CD4-positive, alpha-beta T cell (primary cell): ENCODE results near the gene ESYT1. TPM values are rescaled to one million over a fixed set of nuclear protein-coding genes. Genes with fewer than 3 reads are reported as not detected.
A peak's percentile ranks its signal among the peaks of the same experiment; 100 is the strongest.

Experiments used
- ATAC-seq: fragments of 200-7000 bp; cut with Tn5 transposase; one replicate; pipeline ENCODE4 v1.10.0; 2022; ENCODE audit warnings: mild to moderate bottlenecking; ENCODE audit not compliant: poor library complexity
- CTCF ChIA-PET: fragments of 350-600 bp; sonication (Branson Sonifier 250); formaldehyde crosslinking; loops from one replicate; lab custom pipeline; 2021; ENCODE audit warnings: antibody characterized with exemption, inconsistent platforms; lab: Charles Lee
- POLR2A ChIA-PET: fragments of 350-600 bp; sonication (Branson Sonifier 250); formaldehyde crosslinking; loops from one replicate; lab custom pipeline; 2021; ENCODE audit warnings: antibody characterized with exemption, inconsistent platforms; lab: Charles Lee
- DNase-seq, 14 experiments: peaks; one replicate each; pipeline ENCODE4 v3.0.0-alpha.2; 2013 to 2020; ENCODE audit warnings: mixed read lengths in 2 of 14
- H3K27ac ChIP-seq, 2 donors: one replicate each; pipeline versions ENCODE4 v1.5.1 to v1.7.0; 2013; ENCODE audit warnings: low read length in 2 of 2, low read depth in 1 of 2, mild to moderate bottlenecking in 1 of 2
- H3K27me3 ChIP-seq, 2 experiments: 1 replicate in 1 of 2; 2 replicates in 1 of 2; pipeline versions ENCODE4 v1.6.1 to v1.7.0; 2013; ENCODE audit warnings: low read length in 2 of 2, control low read depth in 1 of 2, mild to moderate bottlenecking in 1 of 2, moderate library complexity in 1 of 2; ENCODE audit not compliant: insufficient read depth in 2 of 2, control insufficient read depth in 1 of 2
- H3K36me3 ChIP-seq: one replicate; pipeline ENCODE4 v1.6.1; 2013; ENCODE audit warnings: low read length, control low read depth; ENCODE audit not compliant: insufficient read depth
- H3K4me1 ChIP-seq: one replicate; pipeline ENCODE4 v1.6.1; 2013; ENCODE audit warnings: low read length, control low read depth; ENCODE audit not compliant: insufficient read depth
- H3K4me3 ChIP-seq: one replicate; pipeline ENCODE4 v1.5.1; 2013; ENCODE audit warnings: mild to moderate bottlenecking, low read length, moderate library complexity
- H3K9me3 ChIP-seq, 2 experiments: 1 replicate in 1 of 2; 2 replicates in 1 of 2; pipeline versions ENCODE4 v1.6.1 to v1.7.0; 2013; ENCODE audit warnings: low read length in 2 of 2, mild to moderate bottlenecking in 2 of 2, control low read depth in 1 of 2, moderate library complexity in 1 of 2; ENCODE audit not compliant: control insufficient read depth in 1 of 2, insufficient read depth in 1 of 2
- H3K27ac Mint-ChIP-seq: one replicate; pipeline ENCODE4 v1.8.0; 2020; ENCODE audit warnings: mixed read lengths
- H3K27me3 Mint-ChIP-seq: one replicate; pipeline ENCODE4 v1.8.0; 2021; ENCODE audit warnings: mixed read lengths
- H3K36me3 Mint-ChIP-seq: one replicate; pipeline ENCODE4 v1.8.0; 2021; ENCODE audit warnings: low read depth, mixed read lengths
- H3K4me1 Mint-ChIP-seq: one replicate; pipeline ENCODE4 v1.8.0; 2021; ENCODE audit warnings: low read depth, mixed read lengths
- H3K4me3 Mint-ChIP-seq: one replicate; pipeline ENCODE4 v1.8.0; 2020; ENCODE audit warnings: mild to moderate bottlenecking, mixed read lengths
- H3K9me3 Mint-ChIP-seq: one replicate; pipeline ENCODE4 v1.8.0; 2020; ENCODE audit warnings: mixed read lengths
- CTCF ChIP-seq: fragments of 200-600 bp; IDR thresholded peaks from one replicate; pipeline ENCODE4 v1.8.0; 2022; ENCODE audit warnings: antibody characterized with exemption, mild to moderate bottlenecking
- intact Hi-C, 2 experiments: fragments of 100-400 bp; cut with DNase I in 1 of 2; cut with micrococcal nuclease in 1 of 2; formaldehyde crosslinking; loops; one replicate each; pipeline versions ENCODE4 v1.15.1 to v1.9.0; 2023 to 2025; cut with DNase I, micrococcal nuclease
- total RNA-seq, 174 experiments: library from RNA in 2 of 174; stranded (reverse) in 2 of 174; gene quantifications; one replicate each; pipeline ENCODE4 v1.2.3 and lab custom pipeline; 2021 to 2026

The ESYT1 gene
- total RNA-seq, 2 experiments from 2014 or later: 88.5 to 90.3 TPM

GRCh38 chr12:56078931-56079722 lies 48.9 kb upstream of the ESYT1 start:
- no peaks in the 10 kb centered on the region for H3K36me3 ChIP-seq
- intact Hi-C loops: loop anchor here in 1 of 2 experiments (1.0 kb wide), 1 partner anchor 24 kb away; no protein-coding TSS in a partner anchor
- no peaks in the 10 kb centered on the region for H3K36me3 Mint-ChIP-seq
- peaks cover 21% of the 10 kb centered on the region for H3K4me1 ChIP-seq
- no peak overlapping the region for H3K27ac ChIP-seq
- H3K9me3 Mint-ChIP-seq: no peaks in the 10 kb centered on the region
- peaks cover 14% of the 10 kb centered on the region for H3K4me1 Mint-ChIP-seq
- peaks cover 14 to 23% of the 10 kb centered on the region in 2 experiments for H3K27me3 ChIP-seq
- peak; percentile 66 for TF ChIP-seq CTCF
- no peaks in the 10 kb centered on the region for H3K9me3 ChIP-seq
- DNase-seq (peak in 13 of 14 experiments; percentile 23 to 69 (median 44)), ATAC-seq (peak; percentile 67)
- CTCF ChIA-PET: interaction anchor here (0.7 to 5.1 kb wide), 10 partner anchors 9 to 110 kb away, joined by 3 to 32 read pairs (median 4); partner anchors contain the start of genes PA2G4, SMARCC2 and ZC3H10
- H3K4me3 ChIP-seq: peak overlapping the region; percentile 76
- peaks cover 17% of the 10 kb centered on the region for H3K27me3 Mint-ChIP-seq
- H3K4me3 Mint-ChIP-seq: peak overlapping the region; percentile 87
- H3K27ac Mint-ChIP-seq: no peak overlapping the region
- POLR2A ChIA-PET: interaction anchor here (1.0 to 3.7 kb wide), 4 partner anchors 25 to 105 kb away, joined by 3 to 35 read pairs (median 7); partner anchors contain the start of genes PA2G4, RAB5B and ZC3H10

GRCh38 chr12:56079723-56080555 lies 48.1 kb upstream of the ESYT1 start, which contains the start of gene ERBB3:
Gene ERBB3, plus strand, starts transcription at chr12:56080165. Its CDS starts 136 bp downstream, at chr12:56080301.
- H3K36me3 Mint-ChIP-seq: no peaks in the 10 kb centered on the region

More at GRCh38 chr12:56079723-56080555, 48.1 kb upstream of the ESYT1 start, which contains the start of gene ERBB3:
- peaks cover 21% of the 10 kb centered on the region for H3K4me1 ChIP-seq
- Mint-ChIP-seq H3K9me3 (no peaks in the 10 kb centered on the region), H3K4me3 (peak within 1 kb of the TSS; percentile 87), H3K27ac (no peak within 1 kb of the TSS), H3K27me3 (peaks cover 17% of the 10 kb centered on the region), H3K4me1 (peaks cover 14% of the 10 kb centered on the region)
- CTCF ChIA-PET: interaction anchor here (0.6 to 5.1 kb wide), 9 partner anchors 10 to 312 kb away, joined by 3 to 32 read pairs (median 5); partner anchors contain the start of genes PA2G4, SMARCC2 and ZC3H10
- intact Hi-C loops: loop anchor here in 1 of 2 experiments (1.0 kb wide), 1 partner anchor 23 kb away; no protein-coding TSS in a partner anchor
- H3K27me3 ChIP-seq: peaks cover 14 to 23% of the 10 kb centered on the region in 2 experiments
- peak; percentile 19 to 81 (median 60) for DNase-seq
- TF ChIP-seq CTCF: no peak
- POLR2A ChIA-PET: interaction anchor here (1.0 to 3.7 kb wide), 4 partner anchors 24 to 106 kb away, joined by 3 to 35 read pairs (median 7); partner anchors contain the start of genes PA2G4, RAB5B and ZC3H10
- H3K27ac ChIP-seq: no peak within 1 kb of the TSS
- ATAC-seq: peak; percentile 72
- no peaks in the 10 kb centered on the region for H3K9me3 ChIP-seq
- H3K36me3 ChIP-seq: no peaks in the 10 kb centered on the region
- peak within 1 kb of the TSS; percentile 76 for H3K4me3 ChIP-seq
